ENCODE results near the gene NES.

- TF ChIP-seq EZH2 (IDR thresholded peaks at IDR 0.05; ENCODE audit: low read depth, low read length, severe bottlenecking) (no peak), CTCF (IDR thresholded peaks at IDR 0.05; ENCODE audit: control extremely low read depth in 1 of 3, insufficient read depth in 1 of 3, low read depth in 1 of 3, low read length in 3 of 3) (no peak), YY1 (IDR thresholded peaks at IDR 0.05; ENCODE audit: low read depth, low read length) (no peak), POLR2AphosphoS5 (IDR thresholded peaks at IDR 0.05; ENCODE audit: low read depth, low read length) (no peak), GABPA (IDR thresholded peaks at IDR 0.05; ENCODE audit: borderline replicate concordance, insufficient read depth, low read length) (no peak), ATF3 (IDR thresholded peaks at IDR 0.05; ENCODE audit: insufficient read depth, low read depth, low read length) (no peak)
These were observed 37.6 kb downstream of the NES start for GRCh38 chr1:156639601-156640101.
